Thyroid gland (tissue), 4 donors: ENCODE results near the gene EIF3A. TPM values are rescaled to one million over a fixed set of nuclear protein-coding genes. Genes with fewer than 3 reads are reported as not detected.

Experiments used
- DNase-seq, 2 donors: peaks; one replicate each; pipeline ENCODE4 v3.0.0-alpha.2; 2019
- H3K27ac ChIP-seq, 3 donors: fragments of 200-600 bp; sonication (generic); 1 replicate in 2 of 3; 2 replicates in 1 of 3; pipeline ENCODE4 v1.5.1; 2016 to 2019; ENCODE audit warnings: mild to moderate bottlenecking in 1 of 3, moderate library complexity in 1 of 3
- H3K27me3 ChIP-seq: fragments of 200-600 bp; sonication (generic); one replicate; pipeline ENCODE4 v1.5.1; 2019
- H3K36me3 ChIP-seq, 2 donors: fragments of 200-600 bp; sonication (generic); one replicate each; pipeline ENCODE4 v1.5.1; 2016 to 2019
- H3K4me1 ChIP-seq, 2 donors: fragments of 200-600 bp; sonication (generic); one replicate each; pipeline ENCODE4 v1.5.1; 2017 to 2019
- H3K4me3 ChIP-seq, 3 donors: fragments of 200-600 bp; sonication (generic); replicated peaks in 1 of 3; 1 replicate in 2 of 3; 2 replicates in 1 of 3; pipeline ENCODE4 v1.5.1; 2016; ENCODE audit warnings: mild to moderate bottlenecking in 1 of 3
- H3K9me3 ChIP-seq: fragments of 200-600 bp; sonication (generic); one replicate; pipeline ENCODE4 v1.5.1; 2017
- CTCF ChIP-seq, 6 experiments: fragments of 200-600 bp in 3 of 6; fragments of 450-650 bp in 3 of 6; sonication (generic) in 3 of 6; IDR thresholded peaks; one replicate each; pipeline ENCODE4 v1.5.1; 2016 to 2019; ENCODE audit warnings: antibody characterized with exemption in 6 of 6, mild to moderate bottlenecking in 2 of 6, inconsistent platforms in 1 of 6, moderate library complexity in 1 of 6
- POLR2A ChIP-seq, 2 donors: fragments of 450-650 bp; IDR thresholded peaks; one replicate each; pipeline ENCODE4 v1.6.1; 2017; ENCODE audit warnings: antibody characterized with exemption in 2 of 2, mild to moderate bottlenecking in 2 of 2, moderate library complexity in 1 of 2
- WGBS, 2 donors: methylation state at CpG; one replicate each; pipeline ENCODE4 v1.1.5; 2017; 5-methylcytosine and 5-hydroxymethylcytosine counted together
- intact Hi-C: fragments of 100-400 bp; cut with DNase I; formaldehyde crosslinking; loops from one replicate; pipeline ENCODE4 v1.15.1; 2023
- small RNA-seq: library from RNA; depleted of rRNA; stranded (forward); fragments of <200 nt; gene quantifications from one replicate; pipeline ENCODE3, GENCODE V24; 2016
- total RNA-seq, 4 donors: library from RNA; depleted of rRNA; stranded (reverse); fragments of >200 nt; gene quantifications; one replicate each; pipeline ENCODE4 v1.2.3, GENCODE V29; 2016

EIF3A gene
- total RNA-seq, 4 donors from 2014 or later: 85.6 to 113 (median 102) TPM

GRCh38 chr10:118990326-118990725, 90.3 kb downstream of the EIF3A start:
- TF ChIP-seq CTCF (IDR thresholded peaks at IDR 0.05) (no peak), POLR2A (IDR thresholded peaks at IDR 0.05) (no peak)
- H3K27me3 ChIP-seq: no peaks in the 10 kb centered on the region
- H3K9me3 ChIP-seq: no peaks in the 10 kb centered on the region
- WGBS, 2 donors: 87 to 89% methylated on average over 1 of the region's 1 CpG
- H3K36me3 ChIP-seq: no peaks in the 10 kb centered on the region
- no peaks in the 10 kb centered on the region for H3K4me1 ChIP-seq
- no peak overlapping the region for H3K27ac ChIP-seq
- no peak for DNase-seq
- intact Hi-C loops: no loop called here
- no peak overlapping the region for H3K4me3 ChIP-seq

- no peaks in the 10 kb centered on the region for H3K27me3 ChIP-seq
- H3K27ac ChIP-seq: no peak overlapping the region
- intact Hi-C loops: no loop called here
- no peaks in the 10 kb centered on the region for H3K4me1 ChIP-seq
- no peaks in the 10 kb centered on the region for H3K36me3 ChIP-seq
- no peak for DNase-seq
- TF ChIP-seq CTCF (IDR thresholded peaks at IDR 0.05) (no peak), POLR2A (IDR thresholded peaks at IDR 0.05) (no peak)
- WGBS, 2 donors: 73% methylated on average over 7 of the region's 7 CpGs
- H3K4me3 ChIP-seq: no peak overlapping the region
- H3K9me3 ChIP-seq: no peaks in the 10 kb centered on the region
Measured at GRCh38 chr10:118986815-118987790, 93.5 kb downstream of the EIF3A start.

- Histone ChIP-seq H3K27me3 (no peaks in the 10 kb centered on the region), H3K36me3 (no peaks in the 10 kb centered on the region), H3K4me3 (no peak overlapping the region), H3K9me3 (no peaks in the 10 kb centered on the region), H3K4me1 (no peaks in the 10 kb centered on the region), H3K27ac (no peak overlapping the region)
- intact Hi-C loops: no loop called here
- 93 to 98% methylated on average over 2 of the region's 2 CpGs for WGBS, 2 donors
- DNase-seq: no peak
- no peak for TF ChIP-seq CTCF (IDR thresholded peaks at IDR 0.05)
- no peak for TF ChIP-seq POLR2A (IDR thresholded peaks at IDR 0.05)
Measured at GRCh38 chr10:118985576-118985975, 95.0 kb downstream of the EIF3A start.

Small RNAs within 50 kb of the gene (small RNA-seq; reads per million reads assigned to genes)
- gene AL355598.1: not detected
- not detected for gene RF00413
- gene SNORA19: 0.47 reads per million

Other genes with a start within 250 kb of the EIF3A start
- 10 to 100 TPM; 16.5 to 25.0 (median 20.4) TPM for gene NANOS1, start 51.1 kb downstream of the EIF3A start, total RNA-seq
- 10 to 100 TPM; 46.4 to 55.3 (median 53.1) TPM for gene DENND10, start 23.3 kb upstream of the EIF3A start, total RNA-seq
- 10 to 100 TPM; 17.8 to 88.3 (median 36.3) TPM for gene SFXN4, start 84.9 kb upstream of the EIF3A start, total RNA-seq
- 100 to 1,000 TPM; 137 to 299 (median 243) TPM for gene PRDX3, start 98.0 kb upstream of the EIF3A start, total RNA-seq
- 10 to 100 TPM in 3 of 4 donors, 1 to 10 TPM in 1; 9.2 to 27.3 (median 15.0) TPM for gene GRK5, start 126.8 kb upstream of the EIF3A start, total RNA-seq